Neural progenitor cell (in vitro differentiated cells): ENCODE data around the gene BOK.

Source experiments
- EZH2 ChIP-seq: fragments of 200-600 bp; sonication (generic); IDR thresholded peaks from 2 replicates; pipeline ENCODE4 v1.6.1; 2017; ENCODE audit warnings: antibody characterized with exemption, mild to moderate bottlenecking, moderate library complexity
- EZH2phosphoT487 ChIP-seq: fragments of 200-600 bp; sonication (generic); IDR thresholded peaks from 2 replicates; pipeline ENCODE4 v1.6.1; 2017; ENCODE audit warnings: antibody characterized with exemption
- TF ChIP-seq, protein P1 (sequence below): fragments of 200-600 bp; sonication (generic); IDR thresholded peaks from 2 replicates; pipeline ENCODE4 v1.5.1; 2017; ENCODE audit warnings: antibody characterized with exemption, mild to moderate bottlenecking

DNA sequence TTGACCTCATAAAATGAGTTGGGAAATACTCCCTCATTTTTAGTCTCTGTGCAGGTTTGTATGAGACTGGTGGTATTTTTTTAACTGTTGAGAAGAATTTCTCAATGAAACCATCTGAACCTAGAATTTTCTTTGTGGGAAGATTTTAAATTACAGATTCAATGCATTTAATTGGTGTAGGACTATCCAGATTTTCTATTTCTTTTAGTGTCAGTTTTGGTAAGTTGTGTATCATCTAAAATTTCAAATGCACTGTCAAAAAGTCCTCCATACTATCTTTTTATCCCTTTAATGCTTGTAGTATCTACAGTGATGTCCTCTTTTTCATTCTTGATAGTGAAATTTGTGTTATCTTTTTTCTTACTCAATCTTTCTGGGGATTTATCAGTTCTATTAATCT is 1.8 kb upstream of the BOK start:
- TF ChIP-seq, protein P1, sequence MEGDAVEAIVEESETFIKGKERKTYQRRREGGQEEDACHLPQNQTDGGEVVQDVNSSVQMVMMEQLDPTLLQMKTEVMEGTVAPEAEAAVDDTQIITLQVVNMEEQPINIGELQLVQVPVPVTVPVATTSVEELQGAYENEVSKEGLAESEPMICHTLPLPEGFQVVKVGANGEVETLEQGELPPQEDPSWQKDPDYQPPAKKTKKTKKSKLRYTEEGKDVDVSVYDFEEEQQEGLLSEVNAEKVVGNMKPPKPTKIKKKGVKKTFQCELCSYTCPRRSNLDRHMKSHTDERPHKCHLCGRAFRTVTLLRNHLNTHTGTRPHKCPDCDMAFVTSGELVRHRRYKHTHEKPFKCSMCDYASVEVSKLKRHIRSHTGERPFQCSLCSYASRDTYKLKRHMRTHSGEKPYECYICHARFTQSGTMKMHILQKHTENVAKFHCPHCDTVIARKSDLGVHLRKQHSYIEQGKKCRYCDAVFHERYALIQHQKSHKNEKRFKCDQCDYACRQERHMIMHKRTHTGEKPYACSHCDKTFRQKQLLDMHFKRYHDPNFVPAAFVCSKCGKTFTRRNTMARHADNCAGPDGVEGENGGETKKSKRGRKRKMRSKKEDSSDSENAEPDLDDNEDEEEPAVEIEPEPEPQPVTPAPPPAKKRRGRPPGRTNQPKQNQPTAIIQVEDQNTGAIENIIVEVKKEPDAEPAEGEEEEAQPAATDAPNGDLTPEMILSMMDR, result no peak
- TF ChIP-seq EZH2 (no peak), EZH2phosphoT487 (no peak)
